B cell (primary cell): Measurements from ENCODE around the gene TRANK1. TPM values are rescaled to one million over a fixed set of nuclear protein-coding genes. Genes with fewer than 3 reads are reported as not detected.

Experiments
- ATAC-seq: fragments of 200-7000 bp; cut with Tn5 transposase; one replicate; pipeline ENCODE4 v1.10.0; 2021; ENCODE audit warnings: low read depth, mild to moderate bottlenecking, moderate number of reproducible peaks, moderate library complexity
- CTCF ChIA-PET: fragments of 350-600 bp; sonication (Branson Sonifier 250); formaldehyde crosslinking; loops from one replicate; lab custom pipeline; 2021; ENCODE audit warnings: antibody characterized with exemption, inconsistent platforms; lab: Charles Lee
- POLR2A ChIA-PET: fragments of 350-600 bp; sonication (Branson Sonifier 250); formaldehyde crosslinking; loops from one replicate; lab custom pipeline; 2021; ENCODE audit warnings: antibody characterized with exemption; lab: Charles Lee
- DNase-seq: peaks from one replicate; pipeline ENCODE4 v3.0.0; 2013
- H2AFZ ChIP-seq: 2 replicates; pipeline ENCODE4 v1.6.1; 2012; ENCODE audit warnings: mild to moderate bottlenecking, low read depth, low read length; ENCODE audit not compliant: insufficient read depth, poor library complexity, severe bottlenecking
- H3K27ac ChIP-seq, 2 donors: 1 replicate in 1 of 2; 2 replicates in 1 of 2; pipeline ENCODE4 v1.5.1; 2012 to 2013; ENCODE audit warnings: low read length in 2 of 2, mild to moderate bottlenecking in 2 of 2, moderate library complexity in 1 of 2
- H3K27me3 ChIP-seq, 4 experiments: fragments of 200-600 bp in 1 of 4; sonication (generic) in 1 of 4; replicated peaks in 1 of 4; 1 replicate in 2 of 4; 2 replicates in 2 of 4; pipeline versions ENCODE4 v1.6.1 to v1.7.0; 2013 to 2016; ENCODE audit warnings: low read length in 3 of 4, mild to moderate bottlenecking in 2 of 4, mixed read lengths in 1 of 4, moderate library complexity in 1 of 4; ENCODE audit not compliant: insufficient read depth in 4 of 4, control insufficient read depth in 3 of 4; ENCODE audit errors: control extremely low read depth in 1 of 4
- H3K36me3 ChIP-seq, 2 experiments: replicated peaks in 1 of 2; 1 replicate in 1 of 2; 2 replicates in 1 of 2; pipeline versions ENCODE4 v1.6.1 to v1.7.1; 2013; ENCODE audit warnings: low read length in 1 of 2; ENCODE audit not compliant: insufficient read depth in 2 of 2, control insufficient read depth in 1 of 2; ENCODE audit errors: control extremely low read depth in 1 of 2, extremely low read depth in 1 of 2
- H3K4me1 ChIP-seq, 2 donors: fragments of 200-600 bp in 1 of 2; sonication (generic) in 1 of 2; 1 replicate in 1 of 2; 2 replicates in 1 of 2; pipeline versions ENCODE4 v1.5.1 to v1.6.1; 2013 to 2017; ENCODE audit warnings: low read length in 2 of 2; ENCODE audit not compliant: control insufficient read depth in 2 of 2, insufficient read depth in 2 of 2
- H3K4me2 ChIP-seq: replicated peaks from 2 replicates; pipeline ENCODE3; 2012; ENCODE audit warnings: mild to moderate bottlenecking, low read depth, low read length; ENCODE audit not compliant: poor library complexity, severe bottlenecking
- H3K4me3 ChIP-seq, 5 experiments: fragments of 200-600 bp in 1 of 5; sonication (generic) in 1 of 5; 1 replicate in 3 of 5; 2 replicates in 2 of 5; pipeline versions ENCODE4 v1.5.1 to v1.7.0; 2011 to 2016; ENCODE audit warnings: low read length in 4 of 5, mild to moderate bottlenecking in 4 of 5, low read depth in 2 of 5, control low read depth in 1 of 5, moderate library complexity in 1 of 5; ENCODE audit not compliant: insufficient read depth in 1 of 5; ENCODE audit errors: control extremely low read depth in 1 of 5, extremely low read depth in 1 of 5
- H3K79me2 ChIP-seq: fragments of 200-600 bp; sonication (generic); one replicate; pipeline ENCODE4 v1.6.0; 2016; ENCODE audit warnings: low read length; ENCODE audit not compliant: control insufficient read depth, insufficient read depth
- H3K9ac ChIP-seq: fragments of 200-600 bp; sonication (generic); 2 replicates; pipeline ENCODE4 v1.6.1; 2017; ENCODE audit warnings: mild to moderate bottlenecking, low read length, moderate library complexity
- H3K9me3 ChIP-seq, 3 donors: one replicate each; pipeline versions ENCODE4 v1.6.1 to v1.7.1; 2013; ENCODE audit warnings: low read length in 2 of 3; ENCODE audit not compliant: control insufficient read depth in 2 of 3, insufficient read depth in 1 of 3; ENCODE audit errors: control extremely low read depth in 1 of 3
- H4K20me1 ChIP-seq: 2 replicates; pipeline ENCODE4 v1.6.0; 2012; ENCODE audit warnings: mild to moderate bottlenecking, low read length; ENCODE audit not compliant: insufficient read depth, control insufficient read depth, poor library complexity, severe bottlenecking
- H3K27ac Mint-ChIP-seq: one replicate; pipeline ENCODE4 v1.8.0; 2021; ENCODE audit warnings: mixed read lengths
- H3K27me3 Mint-ChIP-seq: one replicate; pipeline ENCODE4 v1.8.0; 2021; ENCODE audit warnings: mixed read lengths
- H3K4me1 Mint-ChIP-seq: one replicate; pipeline ENCODE4 v1.8.0; 2021; ENCODE audit warnings: mixed read lengths
- H3K4me3 Mint-ChIP-seq: one replicate; pipeline ENCODE4 v1.8.0; 2021; ENCODE audit warnings: mixed read lengths
- H3K9me3 Mint-ChIP-seq: one replicate; pipeline ENCODE4 v1.8.0; 2022; ENCODE audit warnings: mixed read lengths; ENCODE audit not compliant: insufficient read depth
- CTCF ChIP-seq: fragments of 200-600 bp; IDR thresholded peaks from one replicate; pipeline ENCODE4 v1.8.0; 2022; ENCODE audit warnings: antibody characterized with exemption, mild to moderate bottlenecking
- EZH2 ChIP-seq: IDR thresholded peaks from 2 replicates; pipeline ENCODE4 v1.6.1; 2012; ENCODE audit warnings: borderline replicate concordance, low read depth, mild to moderate bottlenecking, moderate library complexity, low read length; ENCODE audit not compliant: insufficient read depth, poor library complexity, severe bottlenecking
- WGBS: methylation state at CpG from one replicate; pipeline ENCODE4 v1.1.5; 2013; ENCODE audit warnings: missing lambda C conversion rate; ENCODE audit not compliant: insufficient coverage; 5-methylcytosine and 5-hydroxymethylcytosine counted together
- intact Hi-C: fragments of 100-400 bp; cut with micrococcal nuclease; formaldehyde crosslinking; loops from one replicate; pipeline ENCODE4 v1.10.0; 2022
- polyA plus RNA-seq: library from polyadenylated mRNA; depleted of rRNA; stranded (reverse); fragments of >200 nt; gene quantifications from 2 replicates; pipeline ENCODE4 v1.2.3, GENCODE V29; 2012
- total RNA-seq, 2 donors: library from RNA; stranded (reverse); fragments of 120-200 nt in 1 of 2; gene quantifications; 1 replicate in 1 of 2; 2 replicates in 1 of 2; pipeline versions ENCODE4 v1.2.3 to v1.2.4, GENCODE V29; 2013 to 2022

TRANK1 gene
- total and polyA plus RNA-seq, 2 donors (not counting 1 experiment from before 2014, with no cell fraction given): 20.8 to 147 TPM

DNA sequence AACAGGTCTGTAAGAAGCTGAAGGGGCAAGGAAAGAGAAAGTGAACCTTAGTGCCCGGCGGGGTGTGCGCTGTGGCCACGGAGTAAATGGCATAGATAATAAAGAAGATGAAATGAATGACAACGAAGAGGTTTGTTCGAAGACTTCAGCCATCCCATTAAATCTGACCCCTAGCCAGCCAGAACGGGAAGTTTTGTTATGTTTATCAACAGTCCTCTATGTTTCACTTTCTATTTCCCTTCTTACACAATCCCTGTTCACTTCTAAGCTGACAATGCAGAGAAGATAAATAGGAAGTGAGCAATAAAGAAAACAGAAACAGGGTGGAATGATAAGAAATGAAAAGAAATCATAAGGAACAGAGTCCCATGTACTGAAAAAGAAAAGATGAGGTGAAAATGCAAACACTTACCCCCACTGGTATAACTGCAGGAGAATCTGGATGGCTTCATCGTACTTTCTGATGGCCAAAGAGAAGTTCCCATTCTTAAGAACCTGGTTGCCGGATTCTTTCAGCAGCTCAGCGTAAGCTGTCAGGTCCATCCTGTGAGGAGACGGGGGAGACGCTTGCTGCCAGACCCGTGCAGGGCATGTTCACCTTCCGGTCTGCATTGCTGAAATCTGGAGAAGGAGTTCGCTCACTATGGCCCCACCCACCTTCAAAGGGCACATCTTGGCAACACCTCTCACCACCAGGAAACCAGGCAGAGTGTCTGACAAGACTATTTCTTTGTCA lies 36.8 kb downstream of the TRANK1 start:
- Mint-ChIP-seq H3K27me3 (no peaks in the 10 kb centered on the region), H3K4me1 (peaks cover 69% of the 10 kb centered on the region), H3K27ac (peak overlapping the region; percentile 92), H3K9me3 (no peaks in the 10 kb centered on the region), H3K4me3 (peak overlapping the region; percentile 94)
- WGBS: 1% methylated on average over 8 of the region's 15 CpGs
- TF ChIP-seq EZH2 (no peak), CTCF (no peak)
- no peaks in the 10 kb centered on the region for H3K27me3 ChIP-seq
- peak overlapping the region; percentile 73 for H2AFZ ChIP-seq
- ChIA-PET POLR2A (interaction anchor here (0.6 to 1.8 kb wide), 7 partner anchors 14 to 85 kb away, joined by 3 to 7 read pairs (median 5); partner anchors contain the start of genes EPM2AIP1, MLH1 and TRANK1), CTCF (interaction anchor here (0.7 to 12.5 kb wide), 11 partner anchors 12 to 85 kb away, joined by 3 to 128 read pairs (median 5); partner anchors contain the start of genes EPM2AIP1 and MLH1)
- no peaks in the 10 kb centered on the region for H4K20me1 ChIP-seq
- H3K27ac ChIP-seq: peak overlapping the region; percentile 80 to 86
- H3K9ac ChIP-seq: peak overlapping the region; percentile 85
- peaks cover 55 to 73% of the 10 kb centered on the region in 2 donors for H3K4me1 ChIP-seq
- peak; percentile 70 for DNase-seq
- peak; percentile 22 for ATAC-seq
- H3K36me3 ChIP-seq: peaks cover 0 to 7% of the 10 kb centered on the region in 2 experiments
- H3K4me3 ChIP-seq: peak overlapping the region; percentile 65 to 97 (median 82)
- peak overlapping the region; percentile 62 for H3K4me2 ChIP-seq
- intact Hi-C loops: loop anchor here (1.0 kb wide), 2 partner anchors 17 to 50 kb away; no protein-coding TSS in a partner anchor
- no peaks in the 10 kb centered on the region for H3K9me3 ChIP-seq
- peaks cover 77% of the 10 kb centered on the region for H3K79me2 ChIP-seq
